22Rv1 (cell line): ENCODE measurements around the gene TRPT1.

Experiments
- CTCF ChIP-seq: fragments of 450-650 bp; IDR thresholded peaks from 2 replicates; pipeline ENCODE4 v1.5.1; 2017; ENCODE audit warnings: mild to moderate bottlenecking
- ZFX ChIP-seq: fragments of 450-650 bp; IDR thresholded peaks from 2 replicates; pipeline ENCODE4 v1.6.1; 2017; ENCODE audit warnings: antibody characterized with exemption, borderline replicate concordance

DNA sequence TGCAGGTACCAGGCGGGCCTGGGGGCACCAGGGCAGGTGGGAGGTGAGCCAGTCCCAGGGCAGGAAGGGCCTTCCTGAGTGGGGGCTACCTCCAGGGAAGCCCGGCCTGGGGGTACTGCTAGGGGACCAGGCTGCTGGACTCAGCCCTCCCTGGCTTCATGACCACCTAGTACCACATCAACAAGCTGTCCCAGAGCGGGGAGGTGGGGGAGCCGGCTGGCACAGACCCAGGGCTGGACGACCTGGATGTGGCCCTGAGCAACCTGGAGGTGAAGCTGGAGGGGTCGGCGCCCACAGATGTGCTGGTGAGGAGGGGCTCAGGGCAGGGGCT is 6.7 kb downstream of the TRPT1 start:
- TF ChIP-seq CTCF (no peak), ZFX (no peak)
